CD4-positive, alpha-beta T cell (primary cell): ENCODE results near the gene PSME3. TPM values are rescaled to one million over a fixed set of nuclear protein-coding genes. Genes with fewer than 3 reads are reported as not detected.
A peak's percentile ranks its signal among the peaks of the same experiment; 100 is the strongest.

Experiments used
- ATAC-seq: fragments of 200-7000 bp; cut with Tn5 transposase; one replicate; pipeline ENCODE4 v1.10.0; 2022; ENCODE audit warnings: mild to moderate bottlenecking; ENCODE audit not compliant: poor library complexity
- CTCF ChIA-PET: fragments of 350-600 bp; sonication (Branson Sonifier 250); formaldehyde crosslinking; loops from one replicate; lab custom pipeline; 2021; ENCODE audit warnings: antibody characterized with exemption, inconsistent platforms; lab: Charles Lee
- POLR2A ChIA-PET: fragments of 350-600 bp; sonication (Branson Sonifier 250); formaldehyde crosslinking; loops from one replicate; lab custom pipeline; 2021; ENCODE audit warnings: antibody characterized with exemption, inconsistent platforms; lab: Charles Lee
- DNase-seq, 14 experiments: peaks; one replicate each; pipeline ENCODE4 v3.0.0-alpha.2; 2013 to 2020; ENCODE audit warnings: mixed read lengths in 2 of 14
- H3K27ac ChIP-seq, 2 donors: one replicate each; pipeline versions ENCODE4 v1.5.1 to v1.7.0; 2013; ENCODE audit warnings: low read length in 2 of 2, low read depth in 1 of 2, mild to moderate bottlenecking in 1 of 2
- H3K27me3 ChIP-seq, 2 experiments: 1 replicate in 1 of 2; 2 replicates in 1 of 2; pipeline versions ENCODE4 v1.6.1 to v1.7.0; 2013; ENCODE audit warnings: low read length in 2 of 2, control low read depth in 1 of 2, mild to moderate bottlenecking in 1 of 2, moderate library complexity in 1 of 2; ENCODE audit not compliant: insufficient read depth in 2 of 2, control insufficient read depth in 1 of 2
- H3K36me3 ChIP-seq: one replicate; pipeline ENCODE4 v1.6.1; 2013; ENCODE audit warnings: low read length, control low read depth; ENCODE audit not compliant: insufficient read depth
- H3K4me1 ChIP-seq: one replicate; pipeline ENCODE4 v1.6.1; 2013; ENCODE audit warnings: low read length, control low read depth; ENCODE audit not compliant: insufficient read depth
- H3K4me3 ChIP-seq: one replicate; pipeline ENCODE4 v1.5.1; 2013; ENCODE audit warnings: mild to moderate bottlenecking, low read length, moderate library complexity
- H3K9me3 ChIP-seq, 2 experiments: 1 replicate in 1 of 2; 2 replicates in 1 of 2; pipeline versions ENCODE4 v1.6.1 to v1.7.0; 2013; ENCODE audit warnings: low read length in 2 of 2, mild to moderate bottlenecking in 2 of 2, control low read depth in 1 of 2, moderate library complexity in 1 of 2; ENCODE audit not compliant: control insufficient read depth in 1 of 2, insufficient read depth in 1 of 2
- H3K27ac Mint-ChIP-seq: one replicate; pipeline ENCODE4 v1.8.0; 2020; ENCODE audit warnings: mixed read lengths
- H3K27me3 Mint-ChIP-seq: one replicate; pipeline ENCODE4 v1.8.0; 2021; ENCODE audit warnings: mixed read lengths
- H3K36me3 Mint-ChIP-seq: one replicate; pipeline ENCODE4 v1.8.0; 2021; ENCODE audit warnings: low read depth, mixed read lengths
- H3K4me1 Mint-ChIP-seq: one replicate; pipeline ENCODE4 v1.8.0; 2021; ENCODE audit warnings: low read depth, mixed read lengths
- H3K4me3 Mint-ChIP-seq: one replicate; pipeline ENCODE4 v1.8.0; 2020; ENCODE audit warnings: mild to moderate bottlenecking, mixed read lengths
- H3K9me3 Mint-ChIP-seq: one replicate; pipeline ENCODE4 v1.8.0; 2020; ENCODE audit warnings: mixed read lengths
- CTCF ChIP-seq: fragments of 200-600 bp; IDR thresholded peaks from one replicate; pipeline ENCODE4 v1.8.0; 2022; ENCODE audit warnings: antibody characterized with exemption, mild to moderate bottlenecking
- intact Hi-C, 2 experiments: fragments of 100-400 bp; cut with DNase I in 1 of 2; cut with micrococcal nuclease in 1 of 2; formaldehyde crosslinking; loops; one replicate each; pipeline versions ENCODE4 v1.15.1 to v1.9.0; 2023 to 2025; cut with DNase I, micrococcal nuclease
- total RNA-seq, 174 experiments: library from RNA in 2 of 174; stranded (reverse) in 2 of 174; gene quantifications; one replicate each; pipeline ENCODE4 v1.2.3 and lab custom pipeline; 2021 to 2026

The PSME3 gene
- total RNA-seq, 2 experiments from 2014 or later = 62.1 to 62.5 TPM

GRCh38 chr17:42784811-42785592, 48.2 kb upstream of the PSME3 start:
- no peak for TF ChIP-seq CTCF
- Histone ChIP-seq H3K4me3 (no peak overlapping the region), H3K27ac (no peak overlapping the region), H3K36me3 (no peaks in the 10 kb centered on the region), H3K4me1 (peaks cover 27% of the 10 kb centered on the region), H3K9me3 (peaks cover 0 to 27% of the 10 kb centered on the region in 2 experiments), H3K27me3 (peaks cover 59 to 70% of the 10 kb centered on the region in 2 experiments)
- no peak overlapping the region for H3K27ac Mint-ChIP-seq
- ATAC-seq = no peak
- peaks cover 28% of the 10 kb centered on the region for H3K4me1 Mint-ChIP-seq
- H3K4me3 Mint-ChIP-seq = peak overlapping the region; percentile 48
- peaks cover under 1% of the 10 kb centered on the region for H3K36me3 Mint-ChIP-seq
- intact Hi-C loops = no loop called here
- H3K9me3 Mint-ChIP-seq = no peaks in the 10 kb centered on the region
- ChIA-PET POLR2A (interaction anchor here (1.0 kb wide), 1 partner anchor 208 kb away, joined by 3 read pairs; the partner anchor contains the start of gene PSMC3IP), CTCF (no interaction called here)
- peaks cover 65% of the 10 kb centered on the region for H3K27me3 Mint-ChIP-seq
- peak in 1 of 14 experiments; percentile 31 for DNase-seq

GRCh38 chr17:42787266-42787665, 45.9 kb upstream of the PSME3 start:
- H3K27me3 Mint-ChIP-seq = peaks cover 55% of the 10 kb centered on the region
- H3K9me3 ChIP-seq = peaks cover 0 to 19% of the 10 kb centered on the region in 2 experiments
- H3K9me3 Mint-ChIP-seq = no peaks in the 10 kb centered on the region
- no peak for TF ChIP-seq CTCF
- no peak overlapping the region for H3K4me3 Mint-ChIP-seq
- ATAC-seq (no peak), DNase-seq (no peak)
- H3K4me3 ChIP-seq = no peak overlapping the region
- no peaks in the 10 kb centered on the region for H3K36me3 ChIP-seq
- CTCF ChIA-PET = no interaction called here
- no peak overlapping the region for H3K27ac ChIP-seq
- H3K27ac Mint-ChIP-seq = no peak overlapping the region
- H3K27me3 ChIP-seq = peaks cover 41 to 52% of the 10 kb centered on the region in 2 experiments
- intact Hi-C loops = no loop called here
- POLR2A ChIA-PET = interaction anchor here (0.8 kb wide), 1 partner anchor 14 kb away, joined by 5 read pairs; the partner anchor contains the start of gene VPS25
- H3K36me3 Mint-ChIP-seq = no peaks in the 10 kb centered on the region
- H3K4me1 ChIP-seq = peaks cover 19% of the 10 kb centered on the region
- H3K4me1 Mint-ChIP-seq = peaks cover 23% of the 10 kb centered on the region

GRCh38 chr17:42791948-42792347, 41.2 kb upstream of the PSME3 start:
- Mint-ChIP-seq H3K4me3 (no peak overlapping the region), H3K27ac (no peak overlapping the region), H3K27me3 (peaks cover 12% of the 10 kb centered on the region), H3K9me3 (no peaks in the 10 kb centered on the region), H3K36me3 (peaks cover 6% of the 10 kb centered on the region), H3K4me1 (no peaks in the 10 kb centered on the region)
- CTCF ChIA-PET = no interaction called here
- Histone ChIP-seq H3K9me3 (no peaks in the 10 kb centered on the region), H3K27ac (no peak overlapping the region), H3K4me1 (peaks cover 11% of the 10 kb centered on the region), H3K27me3 (peaks cover 0 to 9% of the 10 kb centered on the region in 2 experiments), H3K4me3 (no peak overlapping the region), H3K36me3 (peaks cover 4% of the 10 kb centered on the region)
- ATAC-seq (no peak), DNase-seq (no peak)
- POLR2A ChIA-PET = no interaction called here
- TF ChIP-seq CTCF = no peak
- intact Hi-C loops = no loop called here
